Measurements from ENCODE around the gene ATG3.
"Not testable (repeated sequence)": the region's sequence is repeated elsewhere in the genome, so short reads cannot be mapped to it uniquely, and the experiment has no call there.

Gene ATG3

DNA sequence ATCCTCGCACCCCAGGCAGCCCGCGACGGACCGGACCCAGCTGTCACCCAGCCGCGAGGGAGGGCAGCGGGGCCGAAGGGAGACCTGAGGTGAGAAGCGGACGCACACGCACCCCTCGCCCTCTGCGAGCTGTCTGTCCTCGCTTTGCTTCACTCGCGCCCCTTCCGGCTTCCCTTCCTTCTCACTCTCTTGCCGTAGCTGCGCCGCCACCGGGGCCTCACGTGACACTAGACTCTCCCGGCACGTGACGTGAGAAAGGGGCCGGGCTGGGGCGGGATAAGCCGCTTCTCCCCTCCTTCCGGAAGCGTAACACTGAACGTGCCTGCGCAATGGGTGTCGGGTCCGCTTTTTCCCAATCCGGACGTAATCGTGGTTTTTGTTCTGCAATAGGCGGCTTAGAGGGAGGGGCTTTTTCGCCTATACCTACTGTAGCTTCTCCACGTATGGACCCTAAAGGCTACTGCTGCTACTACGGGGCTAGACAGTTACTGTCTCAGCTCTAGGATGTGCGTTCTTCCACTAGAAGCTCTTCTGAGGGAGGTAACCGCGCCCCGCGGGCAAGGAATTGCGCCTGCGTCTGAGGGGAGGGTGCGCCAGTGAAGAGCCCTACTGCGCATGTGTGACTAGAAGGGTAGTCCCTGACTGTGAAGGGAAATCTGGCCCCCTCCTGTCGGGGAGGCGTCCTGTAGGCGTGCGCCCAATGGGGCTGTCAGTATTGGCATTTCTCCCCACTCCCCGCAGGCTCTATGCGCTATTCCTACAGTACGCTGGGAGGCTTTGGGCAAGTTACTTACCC, at the start of gene ATG3, which contains the start of gene SLC35A5:
Gene ATG3 (minus strand): TSS at position 229 of the 796 bp plus-strand sequence. CDS start 434 bp downstream, outside the sequence.
Gene SLC35A5 (plus strand): TSS at position 312 of the 796 bp plus-strand sequence. CDS start 1,359 bp downstream, outside the sequence.
- DNase-seq, result peak; percentile 64 to 96

DNA sequence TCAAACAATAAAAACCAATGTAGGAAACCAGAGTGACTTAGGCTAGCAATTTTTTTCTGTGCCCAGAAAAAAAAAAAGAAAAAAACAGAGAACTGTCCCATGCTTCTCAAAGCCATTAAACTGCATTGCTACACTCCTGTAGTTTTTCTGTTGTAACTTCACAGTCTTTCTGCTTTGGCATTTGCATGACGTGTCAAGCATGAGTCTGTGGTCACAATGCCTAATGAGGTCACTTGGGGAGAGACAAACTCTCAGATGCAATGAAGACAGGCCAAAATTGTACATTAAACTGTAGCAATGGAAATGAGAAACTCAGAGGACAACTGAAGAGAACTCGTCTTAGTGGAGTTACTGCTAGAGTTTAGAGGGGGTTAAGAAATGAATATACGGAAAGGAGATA, 48.4 kb upstream of the ATG3 start:
- no peak for DNase-seq

DNA sequence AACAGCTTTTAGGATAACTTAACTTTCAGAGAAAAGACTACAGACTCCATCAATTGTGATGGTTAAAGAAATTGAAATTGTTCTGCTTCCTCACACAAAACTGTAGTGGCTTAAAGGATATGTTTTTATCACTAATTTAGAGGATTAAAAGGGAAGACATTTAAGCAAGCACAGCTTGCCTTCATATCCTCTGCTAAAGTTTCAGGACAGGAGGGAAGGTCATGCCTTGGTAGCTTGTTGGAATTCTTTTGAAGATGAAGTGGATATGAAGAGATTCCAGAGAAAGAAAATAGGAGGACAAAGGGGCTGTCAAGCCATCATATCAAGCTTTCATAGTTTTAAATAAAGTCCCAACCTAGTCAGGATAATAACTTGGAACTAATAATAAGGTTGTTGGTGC, 46.1 kb upstream of the ATG3 start:
- no peak for DNase-seq

DNA sequence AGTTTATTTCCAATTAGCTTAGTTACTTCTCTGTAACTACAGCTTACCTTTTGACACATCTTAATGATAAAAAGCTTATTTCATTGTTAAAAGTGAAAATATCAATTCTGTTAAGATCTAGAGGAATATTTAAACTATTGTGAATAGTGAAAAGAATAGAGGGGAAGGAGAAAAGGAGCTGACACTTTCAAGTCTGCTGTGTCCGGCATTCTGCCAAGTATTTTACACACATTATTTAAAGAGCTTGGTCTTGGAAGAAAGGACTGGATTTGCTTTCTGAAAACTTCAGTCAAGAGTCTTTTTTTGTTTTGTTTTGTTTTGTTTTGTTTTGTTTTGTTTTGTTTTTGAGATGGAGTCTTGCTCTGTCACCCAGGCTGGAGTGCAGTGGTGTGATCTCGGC, 44.3 kb upstream of the ATG3 start:
- no peak for DNase-seq

DNA sequence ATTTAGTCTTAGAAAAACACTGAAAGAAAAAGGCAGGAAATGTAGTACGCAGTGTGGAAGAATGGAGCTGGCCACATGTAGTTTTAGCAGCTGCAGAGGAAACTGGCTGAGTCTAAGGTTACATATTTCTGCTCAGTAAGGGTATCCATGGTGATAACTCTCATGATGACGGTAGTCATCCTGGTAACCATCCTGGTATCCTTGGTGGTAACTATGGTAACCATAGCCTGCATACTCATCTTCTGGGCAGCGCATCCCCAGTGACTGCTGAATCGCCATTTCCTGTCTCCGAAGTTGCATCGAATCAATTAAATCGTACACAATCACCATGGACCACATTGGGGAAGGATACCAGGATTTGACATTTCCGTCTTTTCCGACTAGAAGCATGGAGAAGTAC, 43.5 kb upstream of the ATG3 start:
- no peak for DNase-seq

- no peak for DNase-seq
Measured at GRCh38 chr3:112604536-112604935, 42.8 kb upstream of the ATG3 start.

DNA sequence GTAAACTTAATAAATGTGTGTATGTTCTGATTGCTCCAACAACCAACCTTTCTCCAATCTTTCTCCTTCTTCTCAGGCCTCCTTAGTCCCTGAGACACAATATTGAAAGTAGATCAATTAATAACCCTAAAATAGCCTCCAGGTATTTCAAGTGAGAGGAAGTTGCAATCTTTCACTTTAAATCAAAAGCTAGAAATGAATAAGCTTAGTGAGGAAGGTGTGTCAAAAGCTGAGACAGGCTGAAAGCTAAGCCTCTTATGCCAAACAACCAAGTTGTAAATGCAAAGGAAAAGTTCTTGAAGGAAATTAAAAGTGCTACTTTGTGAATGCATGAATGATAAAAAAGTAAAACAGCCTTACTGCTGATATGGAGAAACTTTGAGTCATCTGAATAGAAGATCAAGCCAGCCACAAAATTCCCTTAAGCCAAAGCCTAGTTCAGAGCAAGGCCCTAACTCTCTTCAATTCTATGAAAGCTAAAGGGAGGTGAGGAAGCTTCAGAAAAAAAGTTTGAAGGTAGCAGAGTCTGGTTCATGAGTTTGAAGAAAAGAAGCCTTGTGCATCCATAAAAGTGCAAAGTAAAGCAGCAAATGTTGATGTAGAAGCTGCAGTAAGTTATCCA, 40.6 kb upstream of the ATG3 start:
- no peak for DNase-seq

DNA sequence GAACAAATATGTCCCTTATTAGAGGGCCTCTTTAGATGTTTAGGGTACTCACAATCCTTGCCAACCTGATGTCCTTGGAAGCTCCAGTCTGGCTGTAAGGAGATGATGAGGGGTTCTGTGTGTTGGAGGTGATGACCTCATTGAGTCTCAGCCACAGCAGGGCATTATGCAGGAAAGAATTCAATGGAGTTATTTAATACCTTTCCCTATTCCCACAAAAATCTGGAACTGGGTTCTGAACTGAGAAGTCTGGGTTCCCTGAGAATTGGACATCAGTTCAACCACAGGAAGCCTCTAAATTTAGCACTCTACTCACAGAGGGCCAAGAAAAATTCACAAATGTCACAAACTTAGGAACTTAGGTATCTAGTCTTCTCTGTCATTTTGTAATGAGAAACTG, 37.0 kb upstream of the ATG3 start:
- no peak for DNase-seq

- no peak for DNase-seq
Measured at GRCh38 chr3:112597945-112598344, 36.2 kb upstream of the ATG3 start.

DNA sequence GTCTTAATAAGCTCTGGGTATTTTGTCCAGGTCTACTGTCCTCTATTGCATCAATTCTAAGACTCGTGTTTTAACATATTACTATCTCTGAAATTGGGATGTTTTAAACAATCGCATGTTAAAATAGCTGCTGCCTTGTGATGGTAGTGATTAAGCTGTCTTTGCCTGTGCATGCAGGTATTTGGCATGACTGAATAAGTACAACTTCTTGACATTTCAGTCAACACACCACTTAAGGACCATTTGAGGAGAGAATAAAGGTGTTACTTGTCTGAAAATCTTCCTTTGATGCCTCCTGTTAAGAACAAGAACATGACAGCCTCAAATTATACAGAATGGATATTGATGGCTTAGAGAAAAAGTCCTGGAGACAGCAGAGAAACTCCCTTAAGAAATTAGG, 33.1 kb upstream of the ATG3 start:
- DNase-seq, result no peak

DNA sequence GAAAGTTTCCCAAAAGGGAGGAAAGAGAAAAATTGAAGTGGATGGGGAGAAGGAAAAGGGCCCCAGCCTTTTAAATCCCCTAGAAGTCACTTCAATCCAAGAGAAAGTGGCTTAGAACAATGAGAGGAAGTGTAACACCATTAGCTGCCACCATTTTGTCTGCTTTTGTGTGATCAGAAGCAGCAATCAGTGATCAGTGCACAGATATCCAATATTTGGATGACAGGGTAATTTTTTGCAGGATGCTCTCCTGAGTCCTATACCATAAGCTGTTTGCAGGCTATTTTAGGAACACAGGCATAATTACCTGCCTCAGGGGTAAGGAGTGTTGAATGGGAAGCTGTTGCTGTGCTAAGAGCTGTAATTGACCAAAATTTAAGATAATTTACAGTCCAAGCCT, 31.5 kb upstream of the ATG3 start:
- no peak for DNase-seq

- no peak for DNase-seq
Measured at GRCh38 chr3:112587336-112587735, 25.6 kb upstream of the ATG3 start.

GRCh38 chr3:112585782-112586181, 24.0 kb upstream of the ATG3 start:
- no peak for DNase-seq

DNA sequence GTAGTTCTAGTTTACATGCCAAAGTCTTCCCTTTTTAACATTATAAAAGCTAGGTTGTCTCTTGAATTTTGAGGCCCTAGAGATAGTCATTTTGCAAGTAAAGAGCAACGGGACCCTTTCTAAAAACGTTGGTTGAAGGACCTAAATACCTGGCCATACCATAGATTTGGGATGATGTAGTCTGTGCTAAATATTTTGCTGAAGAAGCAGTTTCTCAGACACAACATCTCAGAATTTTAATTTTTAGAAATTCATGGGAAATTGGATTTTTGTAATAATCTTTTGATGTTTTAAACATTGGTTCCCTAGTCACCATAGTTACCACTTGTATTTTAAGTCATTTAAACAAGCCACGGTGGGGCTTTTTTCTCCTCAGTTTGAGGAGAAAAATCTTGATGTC, 21.3 kb upstream of the ATG3 start:
- no peak for DNase-seq

GRCh38 chr3:112582244-112582874, 20.6 kb upstream of the ATG3 start:
- DNase-seq, result no peak

DNA sequence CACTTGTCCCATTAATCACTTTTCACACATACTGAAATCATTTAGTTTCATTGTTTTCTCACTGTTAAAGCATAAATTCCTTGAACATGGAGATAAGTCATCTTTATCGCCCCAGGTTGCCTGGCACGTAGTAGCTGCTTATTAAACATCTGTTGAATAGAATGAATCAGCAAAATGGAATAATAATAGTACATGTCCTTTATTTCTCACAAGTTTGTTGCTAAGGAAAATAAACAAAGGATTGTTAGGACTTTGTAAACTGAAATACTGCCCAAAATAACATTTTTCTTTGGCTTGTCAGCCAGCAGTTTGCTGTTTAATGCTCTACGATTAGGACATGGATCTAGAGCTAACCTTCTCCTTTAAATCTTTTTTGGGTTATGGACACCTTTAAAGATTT, 17.9 kb upstream of the ATG3 start:
- no peak for DNase-seq

GRCh38 chr3:112579232-112579631, 17.5 kb upstream of the ATG3 start:
- DNase-seq, result no peak

DNA sequence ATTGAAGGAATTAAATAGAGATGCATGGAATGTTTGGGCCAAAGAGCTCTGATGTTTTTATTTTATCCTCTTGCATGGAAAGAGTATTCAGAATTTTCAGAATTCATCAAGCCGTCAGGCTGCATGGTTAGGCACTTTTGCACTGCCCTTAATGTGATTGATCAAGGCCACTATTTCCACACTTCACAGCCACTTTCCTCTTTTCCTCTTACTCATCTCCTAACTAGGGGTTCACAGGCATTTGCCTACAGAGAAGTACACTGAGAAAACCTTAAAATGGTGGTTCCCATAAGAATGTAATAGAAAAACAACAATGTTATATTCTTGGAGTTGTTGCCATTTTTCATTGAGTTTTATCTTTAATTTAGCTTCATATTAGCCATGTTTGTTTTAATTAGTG, 10.9 kb upstream of the ATG3 start:
- DNase-seq, result no peak

DNA sequence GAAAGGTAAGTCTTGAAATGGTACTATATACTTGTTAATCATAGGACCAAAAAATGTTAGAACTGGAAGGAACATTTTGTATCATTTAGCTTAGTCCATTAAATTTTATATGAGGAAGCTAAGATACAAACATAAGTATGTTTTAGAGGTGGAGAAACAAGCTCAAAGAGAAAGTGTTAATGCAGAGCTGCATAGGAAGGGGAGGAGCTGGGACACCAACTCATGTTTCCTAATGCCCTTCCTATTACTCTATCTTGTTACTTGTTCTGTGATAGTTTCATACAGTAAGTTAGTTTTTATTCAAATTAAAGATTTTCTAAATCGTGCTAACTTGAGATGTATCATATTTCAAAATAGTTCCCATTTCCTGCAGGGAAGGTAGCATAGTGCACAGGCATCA, 7.5 kb upstream of the ATG3 start:
- no peak for DNase-seq

DNA sequence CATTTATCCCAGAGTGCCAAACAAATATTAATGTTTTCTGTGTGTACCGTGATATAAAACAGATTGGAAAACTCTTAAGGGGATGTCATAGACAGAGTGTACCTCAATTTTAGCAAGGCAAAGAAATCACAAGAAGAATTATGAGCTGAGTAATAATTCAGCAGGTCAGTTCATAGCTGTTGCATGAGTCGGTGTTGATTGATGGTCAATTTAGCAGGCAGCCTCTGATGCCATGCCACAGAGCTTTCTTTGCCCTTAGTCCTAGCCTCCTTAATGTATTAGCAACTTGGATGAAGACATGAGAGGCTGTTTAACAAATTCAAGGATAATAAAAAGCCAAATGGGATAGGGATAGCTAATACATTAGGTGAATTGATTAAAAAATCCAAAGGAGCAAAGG, 6.9 kb upstream of the ATG3 start:
- DNase-seq, result no peak

DNA sequence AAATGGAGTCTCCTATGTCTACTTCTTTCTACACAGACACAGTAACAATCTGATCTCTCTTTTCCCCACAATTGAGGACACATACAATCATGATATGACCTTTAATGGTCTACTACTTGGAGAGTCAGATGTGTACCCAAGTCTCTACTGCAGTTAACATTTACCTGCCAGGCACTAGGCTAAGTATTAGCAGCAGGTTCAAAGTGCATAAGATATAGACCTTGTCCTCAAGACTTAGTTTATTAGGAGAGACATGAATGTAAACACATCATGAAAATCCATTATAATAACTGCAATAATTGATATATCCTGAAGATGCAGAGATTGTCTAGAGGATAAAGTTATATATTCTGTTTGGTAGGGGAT, 3.2 kb upstream of the ATG3 start:
- no peak for DNase-seq

- not testable (repeated sequence) for DNase-seq
Measured at GRCh38 chr3:112564247-112564939, 2.6 kb upstream of the ATG3 start.

GRCh38 chr3:112561484-112561733, 353 bp downstream of the ATG3 start:
- DNase-seq, result no peak
